Measurements from ENCODE around the gene MCTP1.

The MCTP1 gene

GRCh38 chr5:94759961-94760360, 524.9 kb downstream of the MCTP1 start:
- POLR2A ChIA-PET, result interaction anchor here (0.6 kb wide), 1 partner anchor 622 kb away, joined by 5 read pairs; no protein-coding TSS in a partner anchor

GRCh38 chr5:94759022-94759421, 525.9 kb downstream of the MCTP1 start:
- WGBS (ENCODE audit: insufficient coverage), result no CpG with 5 or more reads among the region's 3 CpGs
- ChIA-PET CTCF (no interaction called here), POLR2A (no interaction called here)
- Histone ChIP-seq H3K36me3 (ENCODE audit: control insufficient read depth in 4 of 4, insufficient read depth in 4 of 4, low read length in 3 of 4) (peaks cover 0 to under 1% (median 0%) of the 10 kb centered on the region in 4 experiments), H3K4me1 (ENCODE audit: control extremely low read depth in 1 of 4, control insufficient read depth in 4 of 4, insufficient read depth in 4 of 4, low read length in 3 of 4) (no peaks in the 10 kb centered on the region), H3K27ac (ENCODE audit: insufficient read depth in 1 of 2, low read depth in 1 of 2, low read length in 2 of 2, poor library complexity in 1 of 2, severe bottlenecking in 2 of 2) (no peak overlapping the region), H3K9me3 (ENCODE audit: control extremely low read depth in 1 of 5, control insufficient read depth in 4 of 5, insufficient read depth in 2 of 5, low read depth in 1 of 5, low read length in 4 of 5) (no peaks in the 10 kb centered on the region), H3K27me3 (replicated peaks in 2 of 5; ENCODE audit: control insufficient read depth in 4 of 5, insufficient read depth in 5 of 5, low read length in 4 of 5) (no peaks in the 10 kb centered on the region), H3K4me3 (ENCODE audit: control insufficient read depth in 1 of 7, extremely low read depth in 1 of 7, insufficient read depth in 4 of 7, low read depth in 2 of 7, low read length in 6 of 7) (no peak overlapping the region)
- DNase-seq, result no peak

More at GRCh38 chr5:94759961-94760360, 524.9 kb downstream of the MCTP1 start:
- Histone ChIP-seq H3K27ac (ENCODE audit: insufficient read depth in 1 of 2, low read depth in 1 of 2, low read length in 2 of 2, poor library complexity in 1 of 2, severe bottlenecking in 2 of 2) (no peak overlapping the region), H3K27me3 (replicated peaks in 2 of 5; ENCODE audit: control insufficient read depth in 4 of 5, insufficient read depth in 5 of 5, low read length in 4 of 5) (no peaks in the 10 kb centered on the region), H3K4me3 (ENCODE audit: control insufficient read depth in 1 of 7, extremely low read depth in 1 of 7, insufficient read depth in 4 of 7, low read depth in 2 of 7, low read length in 6 of 7) (no peak overlapping the region), H3K9me3 (ENCODE audit: control extremely low read depth in 1 of 5, control insufficient read depth in 4 of 5, insufficient read depth in 2 of 5, low read depth in 1 of 5, low read length in 4 of 5) (no peaks in the 10 kb centered on the region), H3K4me1 (ENCODE audit: control extremely low read depth in 1 of 4, control insufficient read depth in 4 of 4, insufficient read depth in 4 of 4, low read length in 3 of 4) (no peaks in the 10 kb centered on the region), H3K36me3 (ENCODE audit: control insufficient read depth in 4 of 4, insufficient read depth in 4 of 4, low read length in 3 of 4) (peaks cover 0 to 3% (median 0%) of the 10 kb centered on the region in 4 experiments)
- CTCF ChIA-PET, result interaction anchor here (1.4 kb wide), 1 partner anchor 9 kb away, joined by 6 read pairs; no protein-coding TSS in a partner anchor
- no peak for DNase-seq
- no CpG with 5 or more reads among the region's 1 CpG for WGBS (ENCODE audit: insufficient coverage)

- H3K27ac ChIP-seq (ENCODE audit: insufficient read depth in 1 of 2, low read depth in 1 of 2, low read length in 2 of 2, poor library complexity in 1 of 2, severe bottlenecking in 2 of 2), result no peak overlapping the region
- DNase-seq, result no peak
- no peaks in the 10 kb centered on the region for H3K9me3 ChIP-seq (ENCODE audit: control extremely low read depth in 1 of 5, control insufficient read depth in 4 of 5, insufficient read depth in 2 of 5, low read depth in 1 of 5, low read length in 4 of 5)
- POLR2A ChIA-PET, result no interaction called here
- WGBS (ENCODE audit: insufficient coverage), result 100% methylated on average over 3 of the region's 5 CpGs
- H3K36me3 ChIP-seq (ENCODE audit: control insufficient read depth in 4 of 4, insufficient read depth in 4 of 4, low read length in 3 of 4), result peaks cover 0 to 2% (median 0%) of the 10 kb centered on the region in 4 experiments
- CTCF ChIA-PET, result interaction anchor here (1.8 kb wide), 1 partner anchor 9 kb away, joined by 4 read pairs; no protein-coding TSS in a partner anchor
- H3K27me3 ChIP-seq (replicated peaks in 2 of 5; ENCODE audit: control insufficient read depth in 4 of 5, insufficient read depth in 5 of 5, low read length in 4 of 5), result no peaks in the 10 kb centered on the region
- H3K4me1 ChIP-seq (ENCODE audit: control extremely low read depth in 1 of 4, control insufficient read depth in 4 of 4, insufficient read depth in 4 of 4, low read length in 3 of 4), result no peaks in the 10 kb centered on the region
- H3K4me3 ChIP-seq (ENCODE audit: control insufficient read depth in 1 of 7, extremely low read depth in 1 of 7, insufficient read depth in 4 of 7, low read depth in 2 of 7, low read length in 6 of 7), result no peak overlapping the region
Observed at GRCh38 chr5:94754824-94755223, 530.1 kb downstream of the MCTP1 start.

GRCh38 chr5:94751460-94751859, 533.4 kb downstream of the MCTP1 start:
- POLR2A ChIA-PET, result no interaction called here

GRCh38 chr5:94750681-94751080, 534.2 kb downstream of the MCTP1 start:
- DNase-seq, result no peak
- POLR2A ChIA-PET, result no interaction called here
- 91% methylated on average over 1 of the region's 4 CpGs for WGBS (ENCODE audit: insufficient coverage)
- H3K4me1 ChIP-seq (ENCODE audit: control extremely low read depth in 1 of 4, control insufficient read depth in 4 of 4, insufficient read depth in 4 of 4, low read length in 3 of 4), result peaks cover 7 to 32% (median 17%) of the 10 kb centered on the region in 4 experiments
- no peak overlapping the region for H3K27ac ChIP-seq (ENCODE audit: insufficient read depth in 1 of 2, low read depth in 1 of 2, low read length in 2 of 2, poor library complexity in 1 of 2, severe bottlenecking in 2 of 2)
- no peak overlapping the region for H3K4me3 ChIP-seq (ENCODE audit: control insufficient read depth in 1 of 7, extremely low read depth in 1 of 7, insufficient read depth in 4 of 7, low read depth in 2 of 7, low read length in 6 of 7)
- CTCF ChIA-PET, result interaction anchor here (1.1 to 1.8 kb wide), 4 partner anchors 9 to 226 kb away, joined by 3 to 7 read pairs (median 5); no protein-coding TSS in a partner anchor
- no peaks in the 10 kb centered on the region for H3K27me3 ChIP-seq (replicated peaks in 2 of 5; ENCODE audit: control insufficient read depth in 4 of 5, insufficient read depth in 5 of 5, low read length in 4 of 5)
- H3K9me3 ChIP-seq (ENCODE audit: control extremely low read depth in 1 of 5, control insufficient read depth in 4 of 5, insufficient read depth in 2 of 5, low read depth in 1 of 5, low read length in 4 of 5), result no peaks in the 10 kb centered on the region
- peaks cover 0 to 2% (median 0%) of the 10 kb centered on the region in 4 experiments for H3K36me3 ChIP-seq (ENCODE audit: control insufficient read depth in 4 of 4, insufficient read depth in 4 of 4, low read length in 3 of 4)

More at GRCh38 chr5:94751460-94751859, 533.4 kb downstream of the MCTP1 start:
- 98% methylated on average over 9 of the region's 9 CpGs for WGBS (ENCODE audit: insufficient coverage)
- Histone ChIP-seq H3K4me1 (ENCODE audit: control extremely low read depth in 1 of 4, control insufficient read depth in 4 of 4, insufficient read depth in 4 of 4, low read length in 3 of 4) (peaks cover 2 to 27% (median 17%) of the 10 kb centered on the region in 4 experiments), H3K36me3 (ENCODE audit: control insufficient read depth in 4 of 4, insufficient read depth in 4 of 4, low read length in 3 of 4) (peaks cover 0 to 2% (median 0%) of the 10 kb centered on the region in 4 experiments), H3K4me3 (ENCODE audit: control insufficient read depth in 1 of 7, extremely low read depth in 1 of 7, insufficient read depth in 4 of 7, low read depth in 2 of 7, low read length in 6 of 7) (no peak overlapping the region), H3K9me3 (ENCODE audit: control extremely low read depth in 1 of 5, control insufficient read depth in 4 of 5, insufficient read depth in 2 of 5, low read depth in 1 of 5, low read length in 4 of 5) (no peaks in the 10 kb centered on the region), H3K27me3 (replicated peaks in 2 of 5; ENCODE audit: control insufficient read depth in 4 of 5, insufficient read depth in 5 of 5, low read length in 4 of 5) (no peaks in the 10 kb centered on the region), H3K27ac (ENCODE audit: insufficient read depth in 1 of 2, low read depth in 1 of 2, low read length in 2 of 2, poor library complexity in 1 of 2, severe bottlenecking in 2 of 2) (no peak overlapping the region)
- no peak for DNase-seq
- CTCF ChIA-PET, result interaction anchor here (1.7 kb wide), 1 partner anchor 9 kb away, joined by 6 read pairs; no protein-coding TSS in a partner anchor

- H3K9me3 ChIP-seq (ENCODE audit: control extremely low read depth in 1 of 5, control insufficient read depth in 4 of 5, insufficient read depth in 2 of 5, low read depth in 1 of 5, low read length in 4 of 5), result no peaks in the 10 kb centered on the region
- H3K27me3 ChIP-seq (replicated peaks in 2 of 5; ENCODE audit: control insufficient read depth in 4 of 5, insufficient read depth in 5 of 5, low read length in 4 of 5), result no peaks in the 10 kb centered on the region
- no peak overlapping the region for H3K4me3 ChIP-seq (ENCODE audit: control insufficient read depth in 1 of 7, extremely low read depth in 1 of 7, insufficient read depth in 4 of 7, low read depth in 2 of 7, low read length in 6 of 7)
- no peak overlapping the region for H3K27ac ChIP-seq (ENCODE audit: insufficient read depth in 1 of 2, low read depth in 1 of 2, low read length in 2 of 2, poor library complexity in 1 of 2, severe bottlenecking in 2 of 2)
- peak; percentile 28 to 85 (median 80) for DNase-seq
- H3K4me1 ChIP-seq (ENCODE audit: control extremely low read depth in 1 of 4, control insufficient read depth in 4 of 4, insufficient read depth in 4 of 4, low read length in 3 of 4), result peaks cover 7 to 33% (median 17%) of the 10 kb centered on the region in 4 experiments
- 45% methylated on average over 2 of the region's 2 CpGs for WGBS (ENCODE audit: insufficient coverage)
- peaks cover 0 to 2% (median 0%) of the 10 kb centered on the region in 4 experiments for H3K36me3 ChIP-seq (ENCODE audit: control insufficient read depth in 4 of 4, insufficient read depth in 4 of 4, low read length in 3 of 4)
- ChIA-PET POLR2A (no interaction called here), CTCF (interaction anchor here (1.8 kb wide), 1 partner anchor 11 kb away, joined by 7 read pairs; no protein-coding TSS in a partner anchor)
Observed at GRCh38 chr5:94749042-94749441, 535.9 kb downstream of the MCTP1 start.

- ChIA-PET POLR2A (no interaction called here), CTCF (interaction anchor here (2.9 kb wide), 1 partner anchor 10 kb away, joined by 19 read pairs; no protein-coding TSS in a partner anchor)
- peak in 2 of 3 donors; percentile 30 to 42 for DNase-seq
- Histone ChIP-seq H3K27me3 (replicated peaks in 2 of 5; ENCODE audit: control insufficient read depth in 4 of 5, insufficient read depth in 5 of 5, low read length in 4 of 5) (no peaks in the 10 kb centered on the region), H3K9me3 (ENCODE audit: control extremely low read depth in 1 of 5, control insufficient read depth in 4 of 5, insufficient read depth in 2 of 5, low read depth in 1 of 5, low read length in 4 of 5) (no peaks in the 10 kb centered on the region), H3K27ac (ENCODE audit: insufficient read depth in 1 of 2, low read depth in 1 of 2, low read length in 2 of 2, poor library complexity in 1 of 2, severe bottlenecking in 2 of 2) (peak overlapping the region in 1 of 2 experiments; percentile 41), H3K36me3 (ENCODE audit: control insufficient read depth in 4 of 4, insufficient read depth in 4 of 4, low read length in 3 of 4) (peaks cover 0 to 2% (median 0%) of the 10 kb centered on the region in 4 experiments), H3K4me3 (ENCODE audit: control insufficient read depth in 1 of 7, extremely low read depth in 1 of 7, insufficient read depth in 4 of 7, low read depth in 2 of 7, low read length in 6 of 7) (no peak overlapping the region), H3K4me1 (ENCODE audit: control extremely low read depth in 1 of 4, control insufficient read depth in 4 of 4, insufficient read depth in 4 of 4, low read length in 3 of 4) (peaks cover 7 to 39% (median 21%) of the 10 kb centered on the region in 4 experiments)
- 8% methylated on average over 3 of the region's 3 CpGs for WGBS (ENCODE audit: insufficient coverage)
Observed at GRCh38 chr5:94748212-94748611, 536.7 kb downstream of the MCTP1 start.
